HG02938 (cell line): Measurements from ENCODE around the gene SPOCK1.

Experiments used
- ATAC-seq: cut with Tn5 transposase; IDR thresholded peaks from one replicate; pipeline ENCODE4 v1.9.1; 2021; ENCODE audit warnings: mild to moderate bottlenecking, moderate library complexity; ENCODE audit not compliant: unreplicated experiment

SPOCK1 gene

DNA sequence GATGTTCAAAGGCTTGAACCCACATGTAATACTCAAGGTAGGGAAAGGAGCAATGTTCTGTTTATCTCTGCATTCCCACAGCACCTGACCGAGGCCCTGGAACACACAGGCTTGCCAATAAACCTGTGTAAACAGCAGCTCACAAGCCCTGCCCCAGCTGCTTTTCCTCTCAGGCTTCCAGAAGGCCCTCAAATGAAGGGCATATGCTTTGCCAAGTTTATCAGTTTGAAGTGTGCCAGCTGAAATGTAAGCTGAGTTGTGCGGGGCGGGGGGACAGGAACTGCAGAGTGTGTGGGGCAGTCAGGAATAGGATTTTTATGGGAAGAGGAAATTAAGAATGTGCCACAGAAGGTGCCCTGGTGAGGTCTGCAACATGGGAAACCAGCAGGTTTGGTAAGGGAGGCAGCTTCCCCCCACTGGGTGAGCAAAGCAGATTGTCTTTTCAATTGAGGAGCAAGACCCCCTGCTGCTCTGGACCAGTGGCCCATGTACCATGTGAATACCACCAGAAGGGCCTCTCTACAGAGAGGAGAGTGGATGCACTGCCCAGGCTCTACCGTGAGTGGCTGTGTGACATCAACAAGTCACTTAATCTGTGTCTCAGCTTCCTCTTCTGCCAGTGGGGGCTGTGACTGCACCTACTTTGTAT is 194.8 kb downstream of the SPOCK1 start:
- no peak for ATAC-seq

DNA sequence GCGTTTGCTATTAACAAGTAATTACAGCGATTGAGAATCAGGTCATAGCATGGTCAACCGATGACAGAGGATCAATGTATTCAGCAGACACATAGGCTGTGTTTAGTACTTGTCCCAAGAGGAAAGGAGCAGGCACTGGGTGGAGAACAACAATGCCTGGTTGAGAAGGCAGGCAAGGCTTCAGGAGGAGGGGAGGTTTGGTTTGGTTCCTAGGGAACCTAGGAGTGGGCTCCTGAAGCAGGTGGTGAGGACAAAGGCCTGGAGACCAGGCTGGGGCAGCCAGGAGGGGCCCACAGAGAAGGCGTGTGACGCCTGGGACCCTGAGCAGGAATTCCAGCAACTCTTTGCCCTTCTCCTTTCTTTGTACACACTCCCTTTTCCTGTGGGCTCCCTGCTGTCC is 195.6 kb downstream of the SPOCK1 start:
- ATAC-seq, result no peak

DNA sequence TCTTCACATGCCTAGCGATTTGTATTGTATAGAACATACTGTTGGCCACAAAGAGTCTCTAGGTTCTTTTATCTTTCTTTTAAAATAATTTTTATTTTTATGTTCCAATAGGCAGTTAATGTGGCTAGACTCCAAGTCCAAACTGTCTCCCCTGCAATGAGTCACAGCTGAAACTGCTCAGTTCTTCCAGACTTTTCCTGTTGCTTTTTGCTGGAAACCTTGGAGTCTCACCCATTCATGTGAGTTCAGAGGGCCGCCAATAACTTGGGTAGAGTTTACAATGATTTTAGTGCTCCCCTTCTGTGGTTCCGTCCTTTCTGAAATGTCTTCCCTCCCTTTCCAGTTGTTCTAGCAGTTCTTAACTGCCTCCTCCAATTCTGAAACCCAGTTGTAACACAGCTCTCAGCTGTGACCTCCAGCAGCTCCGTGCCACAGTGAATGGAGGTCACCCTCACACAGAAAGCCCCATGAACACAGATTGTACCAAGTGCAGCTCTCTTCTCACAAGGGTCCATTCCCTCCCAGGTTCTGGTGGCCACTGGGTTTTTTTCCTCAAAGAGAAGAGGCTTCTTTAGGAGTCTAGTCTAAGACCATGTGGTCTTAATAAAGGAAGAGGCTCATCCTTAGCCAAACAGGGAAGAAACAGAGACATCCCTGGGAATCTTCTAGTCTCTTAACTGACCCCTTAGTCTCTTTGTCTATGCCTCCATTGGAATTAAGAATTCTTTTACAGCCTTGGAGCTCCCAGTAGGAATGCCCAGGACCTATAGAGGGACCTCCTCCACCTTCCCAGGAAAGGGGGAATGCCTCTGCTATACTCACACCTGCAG is 198.5 kb downstream of the SPOCK1 start:
- ATAC-seq, result no peak

DNA sequence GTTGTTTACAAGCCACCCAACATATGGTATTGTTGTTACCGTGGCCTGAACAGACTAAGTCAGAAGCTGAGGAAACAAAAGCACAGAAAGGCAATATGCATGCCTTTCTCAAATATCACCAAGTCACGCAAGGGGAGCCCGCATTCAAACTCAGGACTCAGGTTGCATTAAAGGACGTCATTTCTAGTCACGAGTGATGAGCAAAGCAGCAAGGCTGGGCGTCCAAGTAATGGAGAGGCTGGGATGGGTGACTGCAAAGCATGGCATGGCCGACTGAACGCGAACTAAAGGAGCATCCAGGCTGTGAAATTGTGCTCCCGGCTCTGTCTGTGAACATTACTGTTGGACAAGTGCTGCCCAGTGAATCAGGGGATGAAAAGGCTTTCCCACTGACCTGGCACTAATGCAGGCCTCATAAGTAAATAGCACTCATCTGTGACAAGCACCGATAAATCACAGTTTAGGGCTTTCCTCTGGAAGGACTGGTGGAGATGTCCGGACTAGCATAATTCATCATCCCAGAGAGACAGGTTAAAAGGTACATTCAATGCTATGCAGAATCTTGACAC is 202.8 kb downstream of the SPOCK1 start:
- no peak for ATAC-seq

DNA sequence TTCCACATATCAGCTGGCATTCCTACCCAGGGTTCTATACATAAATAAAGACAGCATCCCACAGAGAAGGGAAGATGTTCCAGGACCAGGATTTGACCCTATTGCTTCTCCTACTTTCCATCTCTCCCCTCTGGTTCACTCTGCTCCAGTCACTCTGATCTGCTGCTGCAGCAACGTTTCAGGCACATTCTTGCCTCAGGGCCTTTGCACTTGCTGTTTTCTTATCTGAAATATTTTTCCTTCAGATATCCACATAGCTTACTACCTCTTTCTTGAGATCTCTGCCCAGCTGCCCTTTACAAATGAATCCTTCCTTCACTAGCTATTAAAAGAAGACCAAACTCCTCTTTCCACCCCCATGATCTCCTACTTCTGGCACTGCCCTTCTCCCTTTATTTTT is 204.5 kb downstream of the SPOCK1 start:
- ATAC-seq, result no peak

DNA sequence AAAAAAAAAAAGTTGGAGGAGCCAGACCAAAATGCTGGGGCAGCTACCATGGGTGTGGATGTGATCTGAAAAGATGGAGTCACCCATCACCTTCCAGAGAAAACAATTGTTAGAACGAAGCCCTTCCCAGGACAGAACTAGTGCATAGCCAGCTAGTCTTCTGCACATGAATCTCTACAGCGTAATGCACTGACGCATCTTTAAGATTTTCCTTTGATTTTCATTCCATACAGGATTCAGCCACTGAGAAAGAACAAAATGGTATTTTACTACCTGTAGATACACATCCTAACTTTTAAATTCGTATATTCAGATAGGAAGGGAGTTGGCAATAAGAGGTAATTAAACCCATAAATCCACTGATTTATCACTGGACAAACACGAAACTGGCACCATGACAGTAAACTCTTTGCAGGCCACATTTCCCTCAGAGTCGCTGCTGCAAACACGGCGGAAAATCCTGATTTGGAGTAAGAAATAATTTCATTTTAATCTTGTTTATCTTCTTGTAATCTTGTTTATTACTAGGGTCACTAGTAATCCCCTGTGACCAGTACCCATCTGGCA is 206.6 kb downstream of the SPOCK1 start:
- no peak for ATAC-seq

DNA sequence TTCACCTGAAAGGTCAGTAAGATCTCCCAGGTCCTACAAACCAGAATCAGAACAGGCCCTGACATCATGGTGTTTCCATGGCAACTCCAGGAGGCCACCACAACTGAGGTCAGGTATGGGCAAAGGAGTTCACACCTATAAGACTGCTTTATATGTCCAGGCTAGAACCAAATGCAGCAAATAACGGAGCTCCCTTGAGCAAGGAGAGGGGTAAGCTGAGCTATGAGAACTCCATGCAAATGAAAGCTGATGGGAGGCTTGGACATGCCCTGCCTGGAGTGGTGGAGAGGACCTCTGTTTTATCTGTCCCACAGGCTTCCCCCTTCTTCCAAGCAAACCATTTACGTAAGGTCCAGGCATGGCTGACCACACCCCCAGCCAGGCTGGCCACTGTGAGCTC is 207.7 kb downstream of the SPOCK1 start:
- no peak for ATAC-seq

DNA sequence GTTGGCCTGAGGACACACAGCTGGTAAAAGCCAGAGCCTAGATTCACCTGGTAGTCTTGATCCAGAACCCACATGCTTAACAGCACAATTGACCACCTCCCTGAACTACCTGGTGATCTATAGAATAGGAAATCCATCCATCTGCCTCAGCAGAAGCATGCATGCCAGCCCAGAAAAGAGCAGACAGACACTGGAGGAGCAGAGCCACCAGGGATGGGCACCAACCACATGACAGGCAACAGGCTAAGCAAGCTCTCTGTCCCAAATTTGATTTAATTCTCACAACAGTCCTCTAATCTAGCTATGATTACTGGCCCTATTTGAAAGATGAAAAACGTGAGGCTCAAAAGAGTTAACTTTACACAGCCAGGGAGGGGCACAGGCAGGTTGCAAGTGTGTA is 208.1 kb downstream of the SPOCK1 start:
- ATAC-seq, result no peak

DNA sequence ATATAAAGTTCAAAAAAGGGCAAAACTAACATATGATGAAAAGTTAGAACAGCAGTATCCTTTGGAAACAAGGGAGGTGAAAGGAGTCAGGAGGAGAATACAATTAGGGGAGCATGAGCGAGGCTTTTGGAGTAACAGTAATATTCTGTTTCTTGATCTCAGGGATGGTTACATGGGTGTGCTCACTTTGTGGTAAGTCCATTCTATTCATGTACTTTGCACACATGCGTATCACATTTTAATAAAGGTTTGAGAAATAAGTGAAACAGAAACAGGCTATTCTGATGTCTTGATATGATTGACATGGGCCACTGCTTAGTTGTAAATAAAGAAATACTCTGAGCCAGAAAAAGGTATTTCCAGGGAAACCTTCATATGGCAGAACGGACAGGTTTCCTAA is 208.8 kb downstream of the SPOCK1 start:
- ATAC-seq, result no peak

DNA sequence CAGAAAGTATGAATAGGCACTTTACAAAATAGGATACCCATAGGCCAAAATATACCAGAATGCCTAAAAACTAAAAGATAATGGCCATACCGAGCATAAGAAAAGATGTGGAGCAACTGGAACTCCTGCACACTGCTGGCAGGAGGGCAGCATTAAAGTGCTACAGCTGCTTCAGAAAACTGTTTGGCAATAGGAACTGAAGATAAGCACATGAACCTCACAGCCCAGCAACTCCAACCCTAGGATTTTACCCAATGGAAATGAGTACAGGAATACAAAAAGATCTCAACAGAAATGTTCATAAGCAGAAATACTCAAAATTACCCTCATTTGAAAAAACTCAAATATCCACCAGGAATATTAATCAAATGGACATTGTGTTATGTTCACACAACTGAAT is 209.3 kb downstream of the SPOCK1 start:
- ATAC-seq, result no peak

DNA sequence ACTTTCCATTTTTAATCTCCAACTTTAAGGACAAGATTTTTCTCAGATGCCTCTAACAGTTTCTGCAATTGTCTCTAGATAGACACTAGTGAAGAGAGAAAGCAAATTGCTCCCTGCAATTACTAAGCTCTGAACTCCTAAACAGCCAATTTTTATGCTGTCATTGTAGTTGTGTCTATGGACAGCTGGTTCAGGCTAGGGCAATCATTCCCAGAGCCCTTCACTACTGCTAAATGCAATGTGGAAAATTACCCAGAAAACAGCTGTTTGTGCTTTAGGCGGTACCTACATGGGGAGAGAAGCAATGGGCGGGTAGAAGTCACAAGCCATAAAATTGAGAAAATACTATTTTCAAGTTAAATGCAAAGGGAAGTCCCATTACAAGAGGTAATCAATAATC is 211.6 kb downstream of the SPOCK1 start:
- no peak for ATAC-seq

DNA sequence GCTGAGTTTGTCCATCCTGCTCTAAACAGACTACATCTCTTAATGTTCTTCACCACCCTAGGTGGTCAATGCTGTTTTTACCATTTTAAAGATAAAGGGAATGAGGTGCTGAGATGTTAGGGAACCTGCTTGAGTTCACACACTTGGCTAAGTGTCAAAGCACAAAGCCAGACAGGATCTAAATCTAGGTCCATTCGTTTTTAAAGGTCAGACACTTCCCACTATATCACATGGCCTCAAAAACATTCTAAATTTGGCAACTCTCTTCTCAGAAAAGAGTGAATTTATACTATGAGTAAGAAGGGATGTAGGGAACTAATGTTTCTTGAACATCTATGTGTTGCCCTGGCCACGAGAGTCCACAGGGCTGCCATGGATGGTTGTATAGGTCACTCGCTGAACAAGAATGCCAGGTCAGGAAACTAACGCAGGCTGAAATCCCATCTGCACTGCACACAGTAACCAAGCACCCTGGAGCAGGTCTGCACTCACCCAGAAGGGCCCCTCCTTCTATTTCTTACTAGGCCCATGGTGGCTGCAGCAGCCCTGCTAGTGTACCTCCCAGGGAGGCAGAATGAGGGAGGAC is 213.0 kb downstream of the SPOCK1 start:
- ATAC-seq, result no peak

DNA sequence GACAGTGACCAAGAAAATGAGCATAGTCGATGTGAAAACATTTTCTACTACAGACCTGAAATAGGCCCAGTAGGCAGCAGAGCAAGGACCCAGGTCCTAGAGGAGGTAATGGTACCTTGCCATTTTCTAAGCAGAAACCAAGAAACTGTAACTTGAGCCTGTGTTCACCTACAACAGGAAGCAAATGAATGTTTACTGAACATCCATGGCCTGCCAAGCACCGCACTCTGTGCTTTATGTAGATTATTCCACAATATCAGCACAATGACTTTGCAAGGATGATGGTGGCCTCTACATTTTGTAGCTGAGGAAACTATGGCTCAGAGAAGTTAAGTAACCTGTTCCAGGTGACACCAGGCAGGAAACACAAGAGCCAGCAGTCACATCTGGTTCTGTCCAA is 215.3 kb downstream of the SPOCK1 start:
- ATAC-seq, result no peak

DNA sequence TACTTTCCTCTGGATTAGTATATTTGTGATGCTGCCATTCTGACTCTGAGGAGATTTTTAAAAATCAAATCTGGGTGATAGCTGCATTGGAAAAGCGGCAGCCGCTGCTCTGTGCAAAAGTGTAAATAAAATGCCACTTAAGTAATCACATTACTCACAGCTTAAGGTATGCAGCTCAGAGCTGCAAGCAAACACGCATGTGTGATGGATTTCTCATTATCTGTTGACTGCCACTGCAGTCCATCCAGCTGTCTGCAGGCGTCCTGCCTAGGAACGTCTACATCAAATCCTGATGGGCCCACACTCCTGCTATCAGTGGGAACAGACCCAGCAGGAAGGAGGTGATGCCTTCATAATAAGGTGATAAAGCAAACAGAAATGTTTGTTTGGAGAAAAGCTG is 216.9 kb downstream of the SPOCK1 start:
- no peak for ATAC-seq

DNA sequence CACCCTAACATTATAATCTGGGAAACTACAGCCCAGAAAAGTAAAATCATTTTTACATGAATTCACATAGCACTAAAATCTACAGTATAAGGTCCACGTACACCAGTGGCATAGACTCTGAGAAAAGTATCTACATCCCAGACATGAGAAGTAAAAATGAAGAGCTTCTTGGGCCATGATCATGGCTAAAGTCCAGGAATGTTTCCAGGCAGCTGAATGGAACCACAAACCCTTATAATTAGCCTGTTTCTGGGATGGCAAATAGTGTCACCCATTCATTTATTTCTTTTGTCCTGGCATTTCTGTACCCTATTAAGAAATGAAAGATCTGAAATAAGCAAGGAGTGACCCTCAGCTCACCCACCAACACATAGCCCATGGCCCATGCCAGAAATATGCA is 217.9 kb downstream of the SPOCK1 start:
- no peak for ATAC-seq

DNA sequence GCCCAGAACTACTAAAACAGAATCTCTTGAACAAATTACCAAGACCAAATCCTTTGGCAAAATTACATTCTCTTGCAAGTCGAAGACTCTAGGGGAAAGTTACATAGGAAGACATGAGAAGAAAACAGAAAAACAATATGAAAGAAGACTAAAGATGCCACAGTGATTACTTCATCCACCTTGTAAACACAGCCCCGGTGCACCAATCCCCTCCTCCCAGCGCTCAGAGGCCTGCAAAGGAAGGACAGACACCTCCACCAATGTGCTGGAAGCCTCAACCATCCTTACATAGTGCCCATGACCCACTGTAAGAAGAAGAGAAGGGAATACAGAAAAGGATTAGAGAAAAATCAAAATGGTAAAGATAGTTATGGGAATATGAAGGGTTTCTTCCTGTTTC is 218.5 kb downstream of the SPOCK1 start:
- ATAC-seq, result no peak

DNA sequence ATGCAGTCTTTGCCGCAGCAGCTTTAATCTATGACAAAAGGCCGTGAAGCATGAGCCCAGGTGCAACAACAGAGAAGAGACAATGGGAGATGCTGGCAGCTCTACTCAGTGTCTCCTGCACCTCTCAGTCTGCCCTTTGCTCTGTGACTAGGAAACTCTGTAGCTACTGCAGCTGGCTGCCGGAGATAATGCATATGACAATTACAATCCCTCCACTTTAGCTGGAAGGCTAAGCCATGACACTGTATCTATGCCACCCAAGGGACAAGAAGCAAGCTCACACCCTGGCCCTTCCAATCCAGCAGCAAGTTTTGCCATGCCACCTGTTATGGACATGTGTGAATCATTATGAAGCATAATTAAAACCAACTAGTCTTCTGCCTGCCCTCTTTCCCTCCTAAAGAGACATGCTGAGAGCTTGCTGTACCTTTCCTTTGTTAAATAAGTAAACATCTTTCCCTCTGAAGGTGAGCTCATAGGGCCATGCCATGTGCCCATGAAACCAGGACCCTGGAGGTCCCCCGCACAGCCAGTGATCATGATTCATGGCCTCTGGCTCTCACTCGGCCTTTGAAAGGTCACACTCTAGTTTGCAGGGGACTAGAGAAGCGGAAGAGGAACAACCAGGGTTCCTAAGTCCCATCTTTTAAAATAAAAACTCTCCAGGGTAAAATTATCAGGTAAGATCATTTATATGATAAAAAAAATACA is 219.4 kb downstream of the SPOCK1 start:
- ATAC-seq, result no peak

DNA sequence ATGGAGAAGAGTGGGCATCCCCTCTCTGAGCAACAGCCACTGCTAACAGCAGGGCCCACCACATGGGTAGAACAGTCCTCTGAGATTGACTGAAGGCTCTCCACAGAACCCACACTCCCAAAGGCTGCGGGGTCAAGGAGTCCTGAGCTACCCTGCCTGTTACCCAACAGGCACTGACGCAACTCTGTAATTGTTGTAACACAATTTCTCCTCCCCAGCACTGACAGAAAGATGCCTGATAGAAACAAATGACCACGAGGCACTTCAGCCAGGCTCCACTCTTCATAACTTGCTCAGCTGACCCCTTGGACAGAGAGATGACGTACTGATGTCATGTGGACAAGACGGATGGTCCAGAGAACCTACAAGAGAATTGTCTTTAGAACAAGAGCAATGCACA is 220.7 kb downstream of the SPOCK1 start:
- ATAC-seq, result no peak

DNA sequence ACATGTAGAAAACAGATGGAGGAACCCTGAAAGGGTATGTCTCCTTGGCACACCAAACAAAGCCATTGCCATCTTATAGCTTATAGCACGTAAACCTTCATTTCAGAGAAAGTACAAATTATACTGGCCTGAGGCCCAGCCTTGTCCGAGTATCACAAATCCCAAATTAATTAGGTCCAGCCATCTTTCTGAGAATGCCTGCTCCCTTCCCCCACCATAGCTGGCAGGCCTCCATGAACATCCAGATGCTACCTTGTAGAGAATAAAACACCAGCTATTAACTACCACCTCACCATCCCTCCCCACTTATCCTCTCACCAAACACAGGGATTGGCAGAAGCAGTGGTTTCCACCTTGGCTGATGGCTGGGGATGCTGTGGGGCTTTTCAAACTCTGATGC is 224.0 kb downstream of the SPOCK1 start:
- no peak for ATAC-seq

DNA sequence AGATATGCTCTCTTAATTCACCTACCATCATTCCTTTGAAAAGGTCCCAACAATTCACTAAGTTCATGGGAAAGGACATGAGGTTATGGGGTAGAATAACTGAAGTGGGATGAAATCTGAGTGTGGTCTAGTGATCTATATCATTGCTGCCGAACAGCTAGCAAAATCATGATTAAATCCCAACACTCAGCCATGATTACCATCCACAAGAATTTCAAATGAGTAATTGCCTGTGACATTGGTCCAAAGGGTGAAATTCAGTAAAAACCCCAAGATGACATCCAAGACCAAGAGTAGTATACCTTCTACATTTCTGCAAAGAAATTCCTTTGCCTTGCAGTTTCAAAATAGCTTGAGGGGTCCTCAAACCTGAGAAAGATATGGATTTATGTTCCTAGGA is 225.6 kb downstream of the SPOCK1 start:
- no peak for ATAC-seq

DNA sequence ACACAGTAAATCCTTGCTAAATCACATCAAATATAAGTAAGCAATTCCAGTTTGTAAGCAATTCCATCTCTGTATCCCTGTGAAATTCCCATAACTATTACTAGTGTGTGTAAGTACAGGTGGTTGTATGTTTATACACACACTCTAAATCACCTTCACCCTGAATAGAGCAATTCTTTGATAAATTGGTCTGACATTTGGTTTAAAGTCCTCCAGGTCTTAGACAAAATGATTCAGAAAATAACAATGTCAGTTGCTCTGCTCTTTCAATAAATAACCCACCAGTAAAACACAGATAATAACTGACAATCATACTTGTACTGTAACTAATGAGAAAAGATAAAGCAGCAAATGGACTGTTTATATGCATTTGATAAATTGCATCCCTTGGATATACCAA is 226.3 kb downstream of the SPOCK1 start:
- no peak for ATAC-seq
